ENCODE measurements around the gene DGCR2.
A peak's percentile ranks its signal among the peaks of the same experiment; 100 is the strongest.
"Not testable (repeated sequence)": the region's sequence is repeated elsewhere in the genome, so short reads cannot be mapped to it uniquely, and the experiment has no call there.

The DGCR2 gene

DNA sequence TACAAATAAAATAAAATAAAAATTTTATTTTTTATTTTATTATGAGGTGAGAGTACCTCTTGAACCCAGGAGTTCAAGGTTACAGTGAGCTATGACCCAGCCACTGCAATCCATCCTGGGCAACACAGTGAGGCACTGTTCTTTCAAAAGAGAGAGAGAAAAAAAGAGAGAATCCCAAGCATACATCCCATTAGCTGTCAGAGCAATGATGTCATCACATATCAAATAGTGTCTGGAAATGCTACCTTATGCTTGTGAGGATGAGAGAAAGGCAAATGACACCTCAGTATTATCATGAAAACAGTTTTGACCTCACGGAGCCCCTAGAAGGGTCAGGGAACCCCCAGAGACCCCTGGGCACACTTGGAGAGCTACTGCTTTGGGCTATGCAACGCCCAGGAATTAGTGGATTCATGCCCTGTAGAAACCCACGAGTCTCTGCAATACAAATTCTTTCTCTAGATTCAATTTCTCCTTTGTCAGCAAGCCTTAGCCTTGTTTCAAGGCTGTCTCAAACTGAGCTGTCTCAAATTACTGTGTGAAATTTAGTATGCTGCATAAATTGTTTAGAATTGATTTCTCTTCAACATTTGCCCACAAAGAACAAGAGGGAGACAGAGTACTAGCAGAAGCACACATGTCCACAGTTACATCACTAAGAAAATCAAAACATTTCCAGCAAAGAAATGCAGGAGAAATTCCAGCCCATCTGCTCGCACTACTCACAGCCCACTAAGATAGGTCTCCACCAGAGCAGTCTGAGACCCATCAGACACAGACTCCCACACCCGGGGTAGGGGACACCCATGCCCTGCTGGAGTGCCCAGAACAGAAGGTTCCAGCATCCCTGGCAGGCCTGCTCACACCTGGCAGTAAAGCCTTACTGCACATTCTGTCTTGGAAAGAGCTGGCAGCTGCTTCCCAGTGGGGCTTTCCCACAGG, 18.1 kb downstream of the DGCR2 start:
- ATAC-seq (replicated peaks) (no peak), DNase-seq (no peak)
- no peak overlapping the region for H3K4me3 Mint-ChIP-seq
- peak overlapping the region; percentile 47 for H3K27ac Mint-ChIP-seq
- H3K36me3 Mint-ChIP-seq, result peaks cover 12 to 21% of the 10 kb centered on the region in 2 donors
- peaks cover 20 to 43% of the 10 kb centered on the region in 2 donors for H3K4me1 Mint-ChIP-seq
- H3K9me3 Mint-ChIP-seq, result no peaks in the 10 kb centered on the region
- no peaks in the 10 kb centered on the region for H3K27me3 Mint-ChIP-seq

GRCh38 chr22:19098157-19098556, 24.1 kb downstream of the DGCR2 start:
- ATAC-seq (replicated peaks) (no peak), DNase-seq (no peak)
- H3K36me3 Mint-ChIP-seq, result peaks cover 9 to 22% of the 10 kb centered on the region in 2 donors
- H3K4me1 Mint-ChIP-seq, result peaks cover 9 to 23% of the 10 kb centered on the region in 2 donors
- no peak overlapping the region for H3K4me3 Mint-ChIP-seq
- H3K9me3 Mint-ChIP-seq, result no peaks in the 10 kb centered on the region
- H3K27ac Mint-ChIP-seq, result no peak overlapping the region
- no peaks in the 10 kb centered on the region for H3K27me3 Mint-ChIP-seq

- Mint-ChIP-seq H3K9me3 (no peaks in the 10 kb centered on the region), H3K27me3 (no peaks in the 10 kb centered on the region), H3K36me3 (peaks cover 11 to 26% of the 10 kb centered on the region in 2 donors), H3K4me3 (no peak overlapping the region), H3K4me1 (peaks cover 10 to 29% of the 10 kb centered on the region in 2 donors), H3K27ac (peak overlapping the region; percentile 47)
- DNase-seq, result no peak
- no peak for ATAC-seq (replicated peaks)
Measured at GRCh38 chr22:19097518-19097917, 24.7 kb downstream of the DGCR2 start.

GRCh38 chr22:19096555-19096954, 25.7 kb downstream of the DGCR2 start:
- no peaks in the 10 kb centered on the region for H3K9me3 Mint-ChIP-seq
- H3K27ac Mint-ChIP-seq, result no peak overlapping the region
- peaks cover 8 to 31% of the 10 kb centered on the region in 2 donors for H3K4me1 Mint-ChIP-seq
- DNase-seq (no peak), ATAC-seq (replicated peaks) (no peak)
- peaks cover 9 to 30% of the 10 kb centered on the region in 2 donors for H3K36me3 Mint-ChIP-seq
- no peaks in the 10 kb centered on the region for H3K27me3 Mint-ChIP-seq
- H3K4me3 Mint-ChIP-seq, result no peak overlapping the region

DNA sequence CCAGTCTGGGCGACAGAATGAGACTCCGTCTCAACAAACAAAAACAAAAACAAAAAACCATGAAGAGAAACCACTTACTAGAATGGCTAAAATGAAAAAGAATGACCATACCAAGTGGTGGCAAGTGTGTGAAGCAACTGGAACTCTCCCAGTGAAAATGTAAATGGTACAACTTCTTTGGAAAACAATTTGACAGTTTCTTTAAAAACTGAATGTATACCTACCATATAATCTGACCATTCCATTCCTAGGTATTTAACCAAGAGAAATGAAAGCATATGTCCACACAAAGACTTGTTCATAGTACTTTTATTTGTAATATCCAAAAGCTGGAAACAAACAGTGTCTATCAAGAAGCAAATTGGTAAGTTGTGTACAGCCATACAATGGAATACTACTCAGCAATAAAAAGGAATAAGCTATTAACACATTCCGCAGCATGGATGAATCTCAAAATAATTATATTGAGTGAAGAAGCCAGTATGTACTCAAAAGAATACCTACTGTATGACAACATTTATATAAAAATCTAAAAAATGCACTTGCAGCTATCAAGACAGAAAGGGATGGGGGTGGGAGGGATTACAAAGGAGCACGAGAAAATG, 27.7 kb downstream of the DGCR2 start:
- no peak for DNase-seq
- Mint-ChIP-seq H3K4me3 (no peak overlapping the region), H3K9me3 (no peaks in the 10 kb centered on the region), H3K4me1 (peaks cover 8 to 29% of the 10 kb centered on the region in 2 donors), H3K27ac (no peak overlapping the region), H3K36me3 (peaks cover 7 to 29% of the 10 kb centered on the region in 2 donors), H3K27me3 (no peaks in the 10 kb centered on the region)
- no peak for ATAC-seq (replicated peaks)

- no peaks in the 10 kb centered on the region for H3K9me3 Mint-ChIP-seq
- H3K4me1 Mint-ChIP-seq, result peaks cover 8 to 22% of the 10 kb centered on the region in 2 donors
- DNase-seq, result no peak
- peaks cover 18 to 31% of the 10 kb centered on the region in 2 donors for H3K36me3 Mint-ChIP-seq
- ATAC-seq (replicated peaks), result no peak
- no peak overlapping the region for H3K4me3 Mint-ChIP-seq
- no peak overlapping the region for H3K27ac Mint-ChIP-seq
- H3K27me3 Mint-ChIP-seq, result no peaks in the 10 kb centered on the region
Measured at GRCh38 chr22:19092725-19093124, 29.5 kb downstream of the DGCR2 start.

- DNase-seq (no peak), ATAC-seq (replicated peaks) (no peak)
- H3K4me1 Mint-ChIP-seq, result peaks cover 9 to 36% of the 10 kb centered on the region in 2 donors
- no peaks in the 10 kb centered on the region for H3K9me3 Mint-ChIP-seq
- no peak overlapping the region for H3K4me3 Mint-ChIP-seq
- H3K27ac Mint-ChIP-seq, result no peak overlapping the region
- H3K36me3 Mint-ChIP-seq, result peaks cover 18 to 32% of the 10 kb centered on the region in 2 donors
- H3K27me3 Mint-ChIP-seq, result no peaks in the 10 kb centered on the region
Measured at GRCh38 chr22:19090586-19091127, 31.6 kb downstream of the DGCR2 start.

DNA sequence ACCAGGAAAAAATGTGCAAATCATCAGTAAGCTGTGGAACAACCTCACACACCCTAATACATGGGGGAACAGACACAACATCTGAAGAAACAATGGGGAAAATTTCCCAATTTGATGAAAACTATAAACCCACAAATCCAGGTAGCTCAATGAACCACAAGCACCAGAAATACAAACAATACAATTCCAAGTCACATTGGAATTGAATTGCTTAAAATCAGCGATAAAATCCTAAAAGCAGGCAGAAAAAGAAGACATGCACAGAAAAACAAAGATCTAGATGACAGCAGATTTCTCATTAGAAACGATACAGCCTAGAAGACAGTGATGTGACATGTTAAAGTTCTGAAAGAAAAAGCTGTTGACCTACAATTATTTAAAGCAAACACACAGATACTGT, 32.0 kb downstream of the DGCR2 start:
- H3K9me3 Mint-ChIP-seq, result no peaks in the 10 kb centered on the region
- ATAC-seq (replicated peaks) (no peak), DNase-seq (no peak)
- H3K27ac Mint-ChIP-seq, result no peak overlapping the region
- peaks cover 19 to 33% of the 10 kb centered on the region in 2 donors for H3K36me3 Mint-ChIP-seq
- H3K4me3 Mint-ChIP-seq, result no peak overlapping the region
- H3K4me1 Mint-ChIP-seq, result peaks cover 14 to 40% of the 10 kb centered on the region in 2 donors
- no peaks in the 10 kb centered on the region for H3K27me3 Mint-ChIP-seq

DNA sequence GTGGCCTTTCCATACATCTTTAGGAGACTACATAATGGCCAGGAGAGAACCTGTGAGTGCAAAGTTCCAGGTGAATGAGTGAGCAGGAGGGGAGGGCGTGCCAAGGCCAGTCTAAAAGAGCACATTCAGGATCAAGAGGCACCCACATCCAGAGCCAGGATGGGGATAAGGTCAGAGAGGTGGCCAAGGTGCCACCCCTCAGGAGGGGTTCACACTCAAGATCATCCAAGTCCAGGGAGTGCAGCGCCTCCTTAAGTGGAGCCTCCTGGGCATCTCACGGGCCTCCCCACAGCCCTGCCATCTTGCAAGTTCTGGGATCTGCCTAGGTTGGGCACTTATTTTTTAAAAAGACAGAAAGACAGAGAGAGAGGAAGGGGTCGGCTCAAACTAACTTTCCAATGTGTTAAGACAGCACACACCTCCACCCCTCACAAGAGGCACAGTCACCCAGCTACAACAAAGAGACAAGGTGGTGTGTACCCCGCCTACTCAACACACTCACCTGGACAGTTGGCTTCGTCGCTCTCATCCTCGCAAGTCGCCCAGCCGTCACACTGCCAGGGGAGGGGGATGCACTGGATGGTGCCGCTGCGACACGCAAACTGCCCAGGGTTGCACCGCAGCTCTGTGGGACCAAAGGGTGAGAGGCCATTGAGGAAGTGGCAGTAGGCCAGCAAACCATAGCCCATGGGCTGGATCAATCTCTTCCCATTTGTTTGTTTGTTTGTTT, 33.2 kb downstream of the DGCR2 start:
- Mint-ChIP-seq H3K27me3 (no peaks in the 10 kb centered on the region), H3K9me3 (no peaks in the 10 kb centered on the region), H3K27ac (no peak overlapping the region), H3K36me3 (peaks cover 24 to 34% of the 10 kb centered on the region in 2 donors), H3K4me3 (no peak overlapping the region), H3K4me1 (peaks cover 20 to 45% of the 10 kb centered on the region in 2 donors)
- no peak for DNase-seq
- no peak for ATAC-seq (replicated peaks)

DNA sequence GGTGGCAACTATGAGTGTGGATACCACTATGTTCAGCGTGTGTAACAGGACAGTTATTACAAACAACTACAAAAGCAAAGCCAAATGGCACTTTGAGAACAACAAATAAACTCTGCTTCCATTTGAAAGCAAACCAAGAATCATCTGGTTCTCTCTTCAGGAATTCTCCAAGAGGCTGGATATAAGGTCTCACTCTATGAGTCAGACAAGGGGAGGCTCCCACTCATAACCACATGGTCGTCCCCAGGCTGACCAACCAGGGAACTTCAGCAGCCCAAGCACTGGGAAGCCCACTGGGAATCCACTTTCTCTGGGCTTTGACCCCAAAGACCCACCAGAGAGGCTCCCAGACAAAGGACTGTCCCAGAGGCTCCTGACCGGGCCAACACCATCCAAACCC, 35.3 kb downstream of the DGCR2 start:
- peaks cover 19 to 33% of the 10 kb centered on the region in 2 donors for H3K4me1 Mint-ChIP-seq
- DNase-seq, result no peak
- no peaks in the 10 kb centered on the region for H3K27me3 Mint-ChIP-seq
- H3K36me3 Mint-ChIP-seq, result peaks cover 29 to 39% of the 10 kb centered on the region in 2 donors
- no peak overlapping the region for H3K4me3 Mint-ChIP-seq
- no peaks in the 10 kb centered on the region for H3K9me3 Mint-ChIP-seq
- ATAC-seq (replicated peaks), result no peak
- H3K27ac Mint-ChIP-seq, result no peak overlapping the region

DNA sequence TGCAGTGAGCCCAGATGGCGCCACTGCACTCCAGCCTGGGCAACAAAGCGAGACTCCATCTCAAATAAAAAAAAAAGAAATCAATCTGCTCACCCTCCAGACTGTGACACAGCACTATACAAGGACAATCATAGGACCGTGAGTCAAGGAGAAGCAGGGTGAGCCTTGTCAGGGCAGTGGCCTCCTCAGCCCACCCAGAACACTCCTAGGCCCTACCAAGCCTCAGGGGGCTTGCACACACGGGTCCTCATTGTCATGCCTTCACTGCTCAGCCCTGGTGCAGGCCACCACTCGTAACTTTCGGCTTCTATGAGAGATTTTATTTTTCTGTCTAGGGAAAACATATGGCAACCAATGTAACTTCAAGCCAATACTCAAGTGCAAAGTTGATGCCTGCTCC, 35.8 kb downstream of the DGCR2 start:
- Mint-ChIP-seq H3K4me3 (no peak overlapping the region), H3K9me3 (no peaks in the 10 kb centered on the region), H3K27me3 (no peaks in the 10 kb centered on the region), H3K27ac (no peak overlapping the region), H3K4me1 (peaks cover 19 to 33% of the 10 kb centered on the region in 2 donors), H3K36me3 (peaks cover 28 to 34% of the 10 kb centered on the region in 2 donors)
- DNase-seq (no peak), ATAC-seq (replicated peaks) (no peak)

DNA sequence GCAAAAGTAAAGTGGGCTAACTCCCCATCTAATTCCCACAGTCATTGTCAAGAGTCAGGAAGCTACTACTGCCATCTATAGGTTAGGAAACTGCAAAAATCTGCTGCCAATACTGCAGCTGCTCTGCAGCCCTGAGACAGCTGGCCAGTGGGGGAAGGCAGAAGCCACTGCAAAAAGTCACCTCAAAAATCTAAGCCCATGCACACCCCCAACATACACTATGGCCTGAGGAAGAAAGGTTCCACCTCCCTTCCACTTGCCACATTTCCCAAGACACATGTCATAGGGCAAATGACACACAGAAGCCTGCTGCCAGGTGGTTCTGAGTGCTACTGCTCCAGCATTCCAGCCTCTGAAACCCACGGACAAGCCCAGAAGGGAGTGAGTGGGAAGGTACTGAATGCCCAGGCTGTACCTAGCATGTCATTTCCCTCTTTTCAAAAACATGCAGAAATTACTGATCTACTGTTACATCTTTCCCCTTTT, 36.9 kb downstream of the DGCR2 start:
- peaks cover 22 to 45% of the 10 kb centered on the region in 2 donors for H3K4me1 Mint-ChIP-seq
- no peaks in the 10 kb centered on the region for H3K27me3 Mint-ChIP-seq
- peak overlapping the region in 1 of 2 donors; percentile 2 for H3K4me3 Mint-ChIP-seq
- no peaks in the 10 kb centered on the region for H3K9me3 Mint-ChIP-seq
- H3K27ac Mint-ChIP-seq, result no peak overlapping the region
- peaks cover 35 to 46% of the 10 kb centered on the region in 2 donors for H3K36me3 Mint-ChIP-seq
- DNase-seq, result no peak
- peak; percentile 42 to 48 for ATAC-seq (replicated peaks)

- H3K4me1 Mint-ChIP-seq, result peaks cover 22 to 46% of the 10 kb centered on the region in 2 donors
- not testable (repeated sequence) for H3K27me3 Mint-ChIP-seq; ATAC-seq (replicated peaks); H3K9me3 Mint-ChIP-seq; H3K4me3 Mint-ChIP-seq; H3K27ac Mint-ChIP-seq; DNase-seq
- H3K36me3 Mint-ChIP-seq, result peaks cover 40 to 46% of the 10 kb centered on the region in 2 donors
Measured at GRCh38 chr22:19084586-19084985, 37.6 kb downstream of the DGCR2 start.

DNA sequence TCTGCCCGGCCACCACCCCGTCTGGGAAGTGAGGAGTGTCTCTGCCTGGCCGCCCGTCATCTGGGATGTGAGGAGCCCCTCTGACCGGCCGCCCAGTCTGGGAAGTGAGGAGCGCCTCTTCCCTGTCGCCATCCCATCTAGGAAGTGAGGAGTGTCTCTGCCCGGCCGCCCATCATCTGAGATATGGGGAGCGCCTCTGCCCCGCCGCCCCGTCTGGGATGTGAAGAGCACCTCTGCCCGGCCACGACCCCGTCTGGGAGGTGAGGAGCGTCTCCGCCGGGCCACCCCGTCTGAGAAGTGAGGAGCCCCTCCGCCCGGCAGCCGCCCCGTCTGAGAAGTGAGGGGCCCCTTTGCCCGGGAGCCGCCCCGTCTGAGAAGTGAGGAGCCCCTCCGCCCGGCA, 38.1 kb downstream of the DGCR2 start:
- peaks cover 39 to 43% of the 10 kb centered on the region in 2 donors for H3K36me3 Mint-ChIP-seq
- not testable (repeated sequence) for H3K27ac Mint-ChIP-seq; H3K27me3 Mint-ChIP-seq; DNase-seq; ATAC-seq (replicated peaks); H3K9me3 Mint-ChIP-seq; H3K4me3 Mint-ChIP-seq
- H3K4me1 Mint-ChIP-seq, result peaks cover 23 to 45% of the 10 kb centered on the region in 2 donors

Data from stimulated activated naive B cell treated with anti-CD40 and anti-IgM and Interleukin-4, amounts not matched to agents 10 μg/mL and 1 μg/mL and 100 μg/mL, for 72 hours (primary cell).